Mesodermal cell (in vitro differentiated cells): ENCODE measurements around the gene PDE2A.

Experiments
- H3K27ac ChIP-seq: 2 replicates; pipeline ENCODE4 v1.7.0; 2013; ENCODE audit warnings: mild to moderate bottlenecking, low read depth, low read length, moderate library complexity; ENCODE audit not compliant: severe bottlenecking
- H3K36me3 ChIP-seq: 2 replicates; pipeline ENCODE4 v1.7.1; 2013; ENCODE audit warnings: mild to moderate bottlenecking, low read length, moderate library complexity; ENCODE audit not compliant: control insufficient read depth, insufficient read depth
- H3K4me1 ChIP-seq: one replicate; pipeline ENCODE4 v1.7.1; 2013; ENCODE audit warnings: mild to moderate bottlenecking, low read length; ENCODE audit not compliant: insufficient read depth, control insufficient read depth, poor library complexity, severe bottlenecking
- H3K4me3 ChIP-seq: 2 replicates; pipeline ENCODE4 v1.7.0; 2013; ENCODE audit warnings: low read length, control low read depth, mild to moderate bottlenecking; ENCODE audit not compliant: insufficient read depth, poor library complexity, severe bottlenecking; ENCODE audit errors: extremely low read depth
- H3K9me3 ChIP-seq: 2 replicates; pipeline ENCODE4 v1.7.1; 2013; ENCODE audit warnings: mild to moderate bottlenecking, low read length, moderate library complexity; ENCODE audit not compliant: control insufficient read depth
- WGBS, 2 experiments: methylation state at CpG; one replicate each; pipeline ENCODE4 v1.1.5; 2013; ENCODE audit warnings: missing lambda C conversion rate in 2 of 2; ENCODE audit not compliant: insufficient coverage in 2 of 2; 5-methylcytosine and 5-hydroxymethylcytosine counted together

PDE2A gene

DNA sequence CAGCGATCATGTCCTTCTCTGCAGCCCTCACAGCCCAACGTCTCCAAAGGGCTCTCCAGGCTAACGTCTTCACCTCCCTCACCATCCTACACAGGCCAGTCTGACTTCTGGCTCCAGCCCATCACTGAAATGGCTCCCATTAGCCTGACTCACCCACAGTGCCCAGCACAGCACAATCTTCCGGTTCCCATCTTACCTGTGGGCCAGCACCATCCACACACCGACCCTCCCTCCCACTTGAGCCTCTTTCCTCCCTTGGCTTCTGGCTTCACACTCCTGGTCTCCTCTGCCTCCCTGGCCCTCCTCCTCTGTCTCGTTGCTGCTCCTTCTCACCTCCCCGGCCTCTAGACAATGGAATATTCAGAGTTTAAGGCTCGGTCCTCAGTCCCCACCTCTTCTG is 51.2 kb downstream of the PDE2A start:
- Histone ChIP-seq H3K4me3 (no peak overlapping the region), H3K36me3 (no peaks in the 10 kb centered on the region), H3K4me1 (peaks cover 23% of the 10 kb centered on the region), H3K9me3 (no peaks in the 10 kb centered on the region), H3K27ac (no peak overlapping the region)
- WGBS, 2 experiments = 73 to 78% methylated on average over 6 to 8 of the region's 8 CpGs

- no peak overlapping the region for H3K4me3 ChIP-seq
- peaks cover 32% of the 10 kb centered on the region for H3K4me1 ChIP-seq
- 93 to 95% methylated on average over 3 to 4 of the region's 4 CpGs for WGBS, 2 experiments
- no peaks in the 10 kb centered on the region for H3K36me3 ChIP-seq
- no peaks in the 10 kb centered on the region for H3K9me3 ChIP-seq
- H3K27ac ChIP-seq = no peak overlapping the region
These were observed 53.1 kb downstream of the PDE2A start for GRCh38 chr11:72621008-72621610.

- H3K4me1 ChIP-seq = peaks cover 19% of the 10 kb centered on the region
- H3K9me3 ChIP-seq = no peaks in the 10 kb centered on the region
- H3K4me3 ChIP-seq = no peak overlapping the region
- WGBS, 2 experiments = 60 to 74% methylated on average over 2 to 3 of the region's 8 CpGs
- no peak overlapping the region for H3K27ac ChIP-seq
- no peaks in the 10 kb centered on the region for H3K36me3 ChIP-seq
These were observed 55.4 kb downstream of the PDE2A start for GRCh38 chr11:72618803-72619202.

DNA sequence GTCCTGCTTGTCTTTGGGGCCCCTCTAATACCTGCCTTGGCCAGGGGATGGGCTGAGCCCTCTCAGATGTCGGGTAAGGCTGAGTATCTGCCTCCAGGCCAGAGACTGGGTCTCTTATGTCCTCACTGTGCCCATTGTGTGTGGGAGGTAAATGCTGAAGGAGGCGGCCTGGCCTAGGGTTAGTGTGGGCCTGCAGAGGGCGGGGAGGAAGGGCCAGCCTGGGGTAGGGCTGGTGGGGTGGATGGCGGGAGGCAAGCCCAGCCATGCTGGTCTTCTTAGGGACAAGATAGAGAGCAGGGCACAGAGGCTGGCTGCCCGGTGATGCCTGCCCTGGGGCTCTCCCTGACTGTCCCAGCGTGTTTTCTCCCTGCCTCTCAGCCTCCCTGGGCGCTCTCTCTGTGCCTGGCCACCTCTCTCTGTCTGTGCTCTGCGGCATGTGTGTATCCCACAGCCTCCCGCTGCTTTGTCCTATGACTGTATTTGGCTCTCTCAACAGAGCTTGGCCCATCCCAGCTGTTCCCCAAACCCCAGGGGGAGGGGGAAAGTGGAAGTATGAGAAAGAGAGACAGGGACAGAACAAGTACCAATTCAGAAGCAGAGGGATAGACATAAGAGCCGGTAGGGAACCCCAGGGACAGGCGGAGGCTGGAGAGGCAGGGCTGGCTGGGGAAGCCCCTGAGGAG is 57.0 kb downstream of the PDE2A start:
- no peak overlapping the region for H3K27ac ChIP-seq
- no peak overlapping the region for H3K4me3 ChIP-seq
- H3K9me3 ChIP-seq = no peaks in the 10 kb centered on the region
- H3K4me1 ChIP-seq = peaks cover 19% of the 10 kb centered on the region
- no peaks in the 10 kb centered on the region for H3K36me3 ChIP-seq
- WGBS, 2 experiments = 65 to 77% methylated on average over 5 to 9 of the region's 11 CpGs

- WGBS, 2 experiments = 85 to 93% methylated on average over 4 of the region's 4 CpGs
These were observed 57.6 kb downstream of the PDE2A start for GRCh38 chr11:72616655-72617054.

DNA sequence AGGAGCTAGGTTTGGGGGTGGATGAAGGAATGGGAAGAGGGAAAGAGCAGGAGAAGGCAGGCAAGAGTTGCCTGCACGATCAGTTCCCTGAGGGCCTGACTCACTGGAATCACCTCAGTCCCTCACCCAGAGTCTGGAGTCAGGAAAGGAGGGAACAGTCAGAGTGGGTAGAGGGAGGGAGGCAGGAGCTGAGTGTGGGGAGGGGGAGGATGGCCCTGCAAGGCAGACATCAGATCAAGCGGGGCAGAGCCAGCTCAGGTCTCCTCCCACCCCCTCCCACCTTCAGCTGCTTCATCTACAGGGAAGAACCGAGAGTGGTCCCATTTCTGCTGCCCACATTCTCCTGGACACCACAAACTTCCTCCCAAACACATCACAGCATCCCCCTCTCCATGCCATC is 58.9 kb downstream of the PDE2A start:
- whole genome bisulfite sequencing, 2 experiments = 67 to 69% methylated on average over 2 of the region's 3 CpGs
- H3K4me1 ChIP-seq = peaks cover 19% of the 10 kb centered on the region
- H3K4me3 ChIP-seq = no peak overlapping the region
- H3K27ac ChIP-seq = no peak overlapping the region
- H3K36me3 ChIP-seq = no peaks in the 10 kb centered on the region
- H3K9me3 ChIP-seq = no peaks in the 10 kb centered on the region

More at GRCh38 chr11:72616655-72617054, 57.6 kb downstream of the PDE2A start:
- Histone ChIP-seq H3K4me1 (peaks cover 19% of the 10 kb centered on the region), H3K9me3 (no peaks in the 10 kb centered on the region), H3K27ac (no peak overlapping the region), H3K4me3 (no peak overlapping the region), H3K36me3 (no peaks in the 10 kb centered on the region)

DNA sequence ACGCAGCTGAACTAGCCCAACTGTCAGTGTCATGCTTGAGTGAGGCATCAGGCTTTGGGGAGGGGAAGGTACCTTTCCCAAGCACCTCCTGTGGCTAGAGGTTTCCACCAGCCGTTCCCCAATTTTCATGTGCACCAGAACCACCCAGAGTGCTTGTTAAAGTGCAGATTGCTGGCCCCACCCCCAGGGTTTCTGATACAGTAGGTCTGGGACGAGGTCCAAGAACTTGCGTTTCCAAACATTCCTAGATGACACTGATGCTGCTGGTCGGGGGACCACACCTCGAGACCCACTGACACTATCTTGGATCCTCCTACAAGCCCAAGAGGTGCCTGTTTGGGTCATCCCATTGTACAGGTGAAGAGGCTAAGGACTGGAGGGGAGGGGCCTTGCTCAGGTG is 59.8 kb downstream of the PDE2A start:
- Histone ChIP-seq H3K27ac (no peak overlapping the region), H3K4me1 (peaks cover 19% of the 10 kb centered on the region), H3K36me3 (no peaks in the 10 kb centered on the region), H3K4me3 (no peak overlapping the region), H3K9me3 (no peaks in the 10 kb centered on the region)
- 81 to 95% methylated on average over 2 to 4 of the region's 6 CpGs for WGBS, 2 experiments

- no peak overlapping the region for H3K4me3 ChIP-seq
- peaks cover 19% of the 10 kb centered on the region for H3K4me1 ChIP-seq
- H3K36me3 ChIP-seq = no peaks in the 10 kb centered on the region
- H3K27ac ChIP-seq = no peak overlapping the region
- 83 to 92% methylated on average over 6 to 7 of the region's 7 CpGs for WGBS, 2 experiments
- no peaks in the 10 kb centered on the region for H3K9me3 ChIP-seq
These were observed 60.2 kb downstream of the PDE2A start for GRCh38 chr11:72613977-72614376.

- Histone ChIP-seq H3K36me3 (no peaks in the 10 kb centered on the region), H3K4me3 (no peak overlapping the region), H3K9me3 (no peaks in the 10 kb centered on the region), H3K4me1 (peaks cover 14% of the 10 kb centered on the region), H3K27ac (no peak overlapping the region)
- 93 to 94% methylated on average over 10 of the region's 10 CpGs for WGBS, 2 experiments
These were observed 60.8 kb downstream of the PDE2A start for GRCh38 chr11:72613450-72613849.

DNA sequence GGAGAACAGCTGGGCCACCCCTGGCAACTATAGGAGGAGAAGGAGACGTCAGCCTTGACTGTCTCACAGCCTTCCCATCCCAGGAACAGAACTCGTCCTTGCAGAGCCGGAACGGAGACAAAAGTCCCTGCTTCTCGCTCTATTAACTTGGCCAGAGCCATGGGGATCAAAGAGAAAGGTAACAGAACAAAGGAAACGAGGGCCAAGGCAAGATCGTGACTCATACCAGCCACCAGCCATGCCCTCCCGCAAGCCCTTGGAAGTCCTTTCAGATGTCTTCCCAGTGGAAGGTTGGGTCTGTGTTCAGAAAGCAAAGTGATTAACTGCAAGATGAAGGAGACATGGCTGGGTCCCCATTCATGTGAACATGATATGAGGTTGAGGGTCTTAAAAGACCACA is 64.7 kb downstream of the PDE2A start:
- Histone ChIP-seq H3K4me1 (peaks cover 2% of the 10 kb centered on the region), H3K9me3 (no peaks in the 10 kb centered on the region), H3K27ac (no peak overlapping the region), H3K4me3 (no peak overlapping the region), H3K36me3 (no peaks in the 10 kb centered on the region)
- 68 to 78% methylated on average over 5 to 7 of the region's 8 CpGs for WGBS, 2 experiments

DNA sequence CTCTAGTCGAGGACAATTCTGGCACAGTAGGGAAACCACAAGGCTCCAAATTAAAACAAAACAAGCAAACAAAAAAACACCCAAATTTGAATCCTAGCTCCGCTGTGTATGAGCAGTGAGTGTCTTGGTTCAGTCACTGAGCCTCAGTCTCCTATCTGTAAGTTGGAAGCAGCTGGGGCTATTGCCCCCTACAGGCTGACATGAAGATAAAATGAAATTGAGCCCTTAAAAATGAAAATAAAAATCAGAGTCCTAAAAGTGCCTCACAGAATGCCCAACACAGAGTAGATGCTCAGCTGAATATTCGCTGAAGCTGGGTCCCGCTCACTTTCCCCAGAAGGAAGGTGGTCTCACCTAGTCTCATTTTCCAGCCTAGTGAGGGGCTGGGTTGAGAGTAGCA is 65.2 kb downstream of the PDE2A start:
- Histone ChIP-seq H3K4me1 (peaks cover 2% of the 10 kb centered on the region), H3K36me3 (no peaks in the 10 kb centered on the region), H3K4me3 (no peak overlapping the region), H3K9me3 (no peaks in the 10 kb centered on the region), H3K27ac (no peak overlapping the region)
- 58 to 72% methylated on average over 2 to 3 of the region's 4 CpGs for WGBS, 2 experiments
